Measurements from ENCODE around the gene MCMBP. TPM values are rescaled to one million over a fixed set of nuclear protein-coding genes. Genes with fewer than 3 reads are reported as not detected.

The MCMBP gene
- total and polyA plus RNA-seq, 10 donors: 14.2 to 67.6 (median 47.7) TPM

- intact Hi-C loops (cut with DNase I; ENCODE audit: low total_unique reads): no loop called here
- no peak overlapping the region for H3K4me3 ChIP-seq
- no peaks in the 10 kb centered on the region for H3K9me3 ChIP-seq
- H3K4me1 ChIP-seq: no peaks in the 10 kb centered on the region
- H3K27me3 ChIP-seq (replicated peaks in 1 of 7): no peaks in the 10 kb centered on the region
- peaks cover 0 to 66% (median 26%) of the 10 kb centered on the region in 6 donors for H3K36me3 ChIP-seq
- H3K27ac ChIP-seq: no peak overlapping the region
- TF ChIP-seq CTCF (IDR thresholded peaks at IDR 0.05 in 8 of 11, conservative IDR thresholded peaks at IDR 0.05 in 3 of 11) (no peak), POLR2AphosphoS5 (IDR thresholded peaks at IDR 0.05) (peak in 1 of 3 donors; percentile 7)
- no peak for DNase-seq
- 77 to 94% (median 80%) methylated on average over 3 of the region's 3 CpGs for WGBS, 5 donors
Observed at GRCh38 chr10:119824299-119824698, 48.3 kb downstream of the MCMBP start.

GRCh38 chr10:119821182-119821581, 51.5 kb downstream of the MCMBP start:
- WGBS, 5 donors: 52 to 60% (median 54%) methylated on average over 4 of the region's 4 CpGs
- TF ChIP-seq POLR2AphosphoS5 (IDR thresholded peaks at IDR 0.05) (no peak), POLR2A (IDR thresholded peaks at IDR 0.05) (no peak), CTCF (IDR thresholded peaks at IDR 0.05 in 8 of 11, conservative IDR thresholded peaks at IDR 0.05 in 3 of 11) (no peak)
- Histone ChIP-seq H3K27me3 (replicated peaks in 1 of 7) (no peaks in the 10 kb centered on the region), H3K9me3 (peaks cover 0 to 5% (median 0%) of the 10 kb centered on the region in 8 donors), H3K4me3 (no peak overlapping the region), H3K4me1 (no peaks in the 10 kb centered on the region), H3K27ac (no peak overlapping the region), H3K36me3 (peaks cover 0 to 58% (median 9%) of the 10 kb centered on the region in 6 donors)
- no peak for DNase-seq
- intact Hi-C loops (cut with DNase I; ENCODE audit: low total_unique reads): no loop called here

GRCh38 chr10:119818889-119819270, 53.8 kb downstream of the MCMBP start:
- intact Hi-C loops (cut with DNase I; ENCODE audit: low total_unique reads): no loop called here
- TF ChIP-seq POLR2AphosphoS5 (IDR thresholded peaks at IDR 0.05): no peak
- no peak for TF ChIP-seq CTCF (IDR thresholded peaks at IDR 0.05 in 8 of 11, conservative IDR thresholded peaks at IDR 0.05 in 3 of 11)
- no peak for TF ChIP-seq POLR2A (IDR thresholded peaks at IDR 0.05)
- peak overlapping the region in 3 of 8 donors; percentile 12 to 37 (median 19) for H3K4me3 ChIP-seq
- peaks cover 0 to 57% (median 9%) of the 10 kb centered on the region in 6 donors for H3K36me3 ChIP-seq
- no peak for DNase-seq
- no peak overlapping the region for H3K27ac ChIP-seq
- peaks cover 0 to 3% (median 0%) of the 10 kb centered on the region in 6 donors for H3K4me1 ChIP-seq
- no peaks in the 10 kb centered on the region for H3K27me3 ChIP-seq (replicated peaks in 1 of 7)
- 62 to 74% (median 64%) methylated on average over 10 of the region's 10 CpGs for WGBS, 5 donors
- peaks cover 0 to 5% (median 0%) of the 10 kb centered on the region in 8 donors for H3K9me3 ChIP-seq

- Histone ChIP-seq H3K36me3 (peaks cover 0 to 55% (median 7%) of the 10 kb centered on the region in 6 donors), H3K4me1 (peaks cover 0 to 3% (median 0%) of the 10 kb centered on the region in 6 donors), H3K9me3 (peaks cover 0 to 5% (median 0%) of the 10 kb centered on the region in 8 donors), H3K27ac (no peak overlapping the region), H3K4me3 (peak overlapping the region in 3 of 8 donors; percentile 12 to 37 (median 19)), H3K27me3 (replicated peaks in 1 of 7) (no peaks in the 10 kb centered on the region)
- 62 to 86% (median 72%) methylated on average over 68 to 84 of the region's 84 CpGs for WGBS, 5 donors
- DNase-seq: peak; percentile 75
- peak in 2 of 3 donors; percentile 45 to 72 for TF ChIP-seq POLR2AphosphoS5 (IDR thresholded peaks at IDR 0.05)
- TF ChIP-seq POLR2A (IDR thresholded peaks at IDR 0.05): no peak
- no peak for TF ChIP-seq CTCF (IDR thresholded peaks at IDR 0.05 in 8 of 11, conservative IDR thresholded peaks at IDR 0.05 in 3 of 11)
- intact Hi-C loops (cut with DNase I; ENCODE audit: low total_unique reads): no loop called here
Observed at GRCh38 chr10:119817991-119818888, 54.4 kb downstream of the MCMBP start.

Data from spleen (tissue), 11 donors.